ENCODE data around the gene AKR7A2.

AKR7A2 gene

DNA sequence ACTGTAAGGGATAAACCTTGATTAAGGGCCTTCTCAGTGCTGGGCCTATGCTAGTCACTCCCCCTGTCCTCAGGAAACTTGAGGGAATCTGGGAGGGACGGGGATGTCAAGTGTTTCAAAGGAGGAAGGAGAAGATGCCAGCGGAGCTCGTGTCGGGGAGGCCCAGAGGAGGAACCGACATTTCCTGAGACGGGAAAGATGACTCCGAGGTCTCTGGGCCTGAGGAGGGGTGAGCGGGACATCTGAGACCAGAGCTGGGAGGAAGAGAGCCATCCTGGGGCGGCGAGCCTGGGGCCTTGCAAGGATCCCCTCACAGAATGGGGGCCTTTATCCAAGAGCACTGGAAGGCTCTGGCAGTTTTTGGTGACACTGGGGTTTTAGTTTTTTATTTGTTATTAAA is 10.5 kb upstream of the AKR7A2 start:
- H3K9me3 ChIP-seq (ENCODE audit: control insufficient read depth, insufficient read depth, low read length) = no peaks in the 10 kb centered on the region
- H3K4me3 ChIP-seq (ENCODE audit: low read depth, low read length) = no peak overlapping the region
- no peak overlapping the region for H3K9ac ChIP-seq (ENCODE audit: low read depth, low read length)
- peaks cover 15% of the 10 kb centered on the region for H3K36me3 ChIP-seq (ENCODE audit: control insufficient read depth, insufficient read depth, low read length)
- H3K27me3 ChIP-seq (ENCODE audit: control insufficient read depth, insufficient read depth, low read length) = no peaks in the 10 kb centered on the region
- no peaks in the 10 kb centered on the region for H3K4me1 ChIP-seq (ENCODE audit: control insufficient read depth, insufficient read depth, low read length)

DNA sequence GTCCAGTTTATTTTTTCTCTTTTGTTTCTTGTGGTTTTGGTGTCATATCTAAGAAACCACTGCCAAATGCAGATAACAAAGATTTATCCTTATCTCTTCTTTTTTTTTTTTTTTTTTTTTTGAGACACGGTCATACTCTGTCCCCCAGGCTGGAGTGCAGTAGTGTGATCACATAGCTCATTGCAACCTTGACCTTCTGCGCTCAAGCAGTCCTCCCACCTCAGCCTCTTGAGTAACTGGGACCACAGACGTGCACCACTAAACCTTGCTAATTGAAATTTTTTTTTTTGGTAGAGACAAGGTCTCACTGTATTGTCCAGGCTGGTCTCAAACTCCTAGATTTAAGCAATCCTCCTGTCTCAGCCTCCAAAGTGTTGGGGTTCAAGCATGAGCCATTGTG is 9.1 kb upstream of the AKR7A2 start:
- Histone ChIP-seq H3K9me3 (ENCODE audit: control insufficient read depth, insufficient read depth, low read length) (no peaks in the 10 kb centered on the region), H3K4me3 (ENCODE audit: low read depth, low read length) (no peak overlapping the region), H3K9ac (ENCODE audit: low read depth, low read length) (no peak overlapping the region), H3K27me3 (ENCODE audit: control insufficient read depth, insufficient read depth, low read length) (no peaks in the 10 kb centered on the region), H3K4me1 (ENCODE audit: control insufficient read depth, insufficient read depth, low read length) (peaks cover 4% of the 10 kb centered on the region), H3K36me3 (ENCODE audit: control insufficient read depth, insufficient read depth, low read length) (peaks cover 8% of the 10 kb centered on the region)

DNA sequence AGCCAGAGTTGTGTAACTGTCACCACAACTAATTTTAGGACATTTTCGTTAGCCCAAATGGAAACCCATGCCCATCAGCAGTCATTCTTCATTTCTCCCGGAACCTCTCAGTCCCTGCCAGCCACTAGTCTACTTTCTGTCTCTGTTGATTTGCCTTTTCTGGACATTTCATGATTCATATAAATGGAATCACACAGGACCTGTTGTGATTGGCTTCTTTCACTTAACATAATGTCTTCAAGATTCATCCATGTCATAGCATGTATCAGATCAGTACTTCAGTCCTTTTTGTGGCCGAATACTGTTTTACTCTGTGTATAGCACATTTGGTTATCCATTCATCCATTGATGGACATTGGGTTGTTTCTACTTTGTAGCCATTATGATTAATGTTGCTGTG is 7.3 kb upstream of the AKR7A2 start:
- Histone ChIP-seq H3K4me3 (ENCODE audit: low read depth, low read length) (no peak overlapping the region), H3K9ac (ENCODE audit: low read depth, low read length) (no peak overlapping the region), H3K9me3 (ENCODE audit: control insufficient read depth, insufficient read depth, low read length) (no peaks in the 10 kb centered on the region), H3K27me3 (ENCODE audit: control insufficient read depth, insufficient read depth, low read length) (no peaks in the 10 kb centered on the region), H3K36me3 (ENCODE audit: control insufficient read depth, insufficient read depth, low read length) (no peaks in the 10 kb centered on the region), H3K4me1 (ENCODE audit: control insufficient read depth, insufficient read depth, low read length) (peaks cover 4% of the 10 kb centered on the region)

DNA sequence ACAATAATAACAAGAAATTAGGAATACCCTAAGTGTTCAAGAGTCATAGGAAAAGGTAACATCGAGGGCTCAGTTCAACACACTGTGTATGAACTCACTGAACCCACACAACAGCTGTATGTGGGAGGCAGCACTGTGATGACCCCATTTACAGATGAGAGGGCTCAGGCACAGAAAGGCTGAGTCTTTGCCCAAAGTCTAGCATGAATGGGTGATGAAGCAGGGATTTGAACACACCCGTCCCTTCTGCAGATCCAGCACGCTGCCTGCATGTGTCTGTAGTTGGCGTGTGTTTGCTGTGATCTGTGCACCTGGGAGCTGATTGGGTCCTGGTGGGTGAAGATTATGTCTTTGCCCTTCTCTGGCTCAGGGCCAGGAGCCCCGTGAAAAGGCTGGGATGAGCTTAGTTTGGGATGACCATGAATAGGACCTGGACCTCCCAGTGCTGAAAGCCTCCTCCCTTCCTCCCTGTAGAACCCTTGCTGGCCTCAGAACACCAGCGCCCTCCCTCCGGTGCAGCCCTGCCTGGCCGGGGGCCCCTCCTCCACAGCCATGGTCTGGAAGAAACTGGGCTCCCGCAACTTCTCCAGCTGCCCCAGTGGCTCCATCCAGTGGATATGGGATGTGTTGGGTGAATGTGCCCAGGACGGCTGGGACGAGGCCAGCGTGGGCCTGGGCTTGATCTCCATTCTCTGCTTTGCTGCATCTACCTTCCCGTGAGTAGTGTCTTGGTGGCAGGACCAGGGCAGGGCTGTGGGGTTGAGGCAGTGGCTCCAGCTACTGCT is 5.4 kb upstream of the AKR7A2 start:
- no peaks in the 10 kb centered on the region for H3K36me3 ChIP-seq (ENCODE audit: control insufficient read depth, insufficient read depth, low read length)

DNA sequence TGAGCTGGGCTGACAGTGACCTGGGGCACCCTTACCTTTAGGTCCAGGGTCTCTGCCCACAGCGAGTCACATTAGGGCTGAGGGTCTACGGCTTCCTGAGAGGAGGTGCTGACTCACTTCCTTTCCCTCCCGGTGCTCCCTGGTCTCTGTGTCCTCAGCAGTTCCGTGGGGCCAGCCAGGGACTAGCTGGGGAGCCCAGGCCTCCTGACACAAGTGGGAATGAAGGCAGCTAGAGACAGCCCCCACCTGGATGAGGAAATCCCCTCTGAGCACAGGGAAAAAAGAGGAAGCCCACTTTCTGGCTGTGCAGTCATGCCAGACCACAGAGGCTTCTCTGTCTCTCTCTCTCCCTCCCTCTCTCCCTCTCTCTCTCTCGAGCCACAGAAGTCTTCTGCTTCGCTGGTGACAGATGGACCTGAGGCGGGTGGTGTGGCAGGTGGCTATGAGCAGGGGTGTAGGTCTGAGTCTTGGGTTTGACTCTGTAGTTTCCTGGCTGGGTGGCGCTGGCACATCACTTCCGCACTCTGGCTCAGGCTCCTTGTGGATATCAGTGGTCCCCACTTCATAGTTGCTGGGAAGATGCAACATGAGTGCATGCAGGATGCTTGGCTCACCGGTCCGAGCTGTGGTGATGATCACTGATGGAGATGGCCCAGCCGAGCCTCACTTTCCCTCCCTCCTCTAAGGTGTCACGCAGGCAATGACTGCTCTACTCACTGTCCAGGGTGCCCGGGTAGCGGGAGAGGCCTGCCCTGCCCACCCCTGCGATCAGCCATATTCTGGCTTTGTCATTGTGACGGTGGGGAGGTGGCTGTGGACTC is 3.6 kb upstream of the AKR7A2 start:
- Histone ChIP-seq H3K27me3 (ENCODE audit: control insufficient read depth, insufficient read depth, low read length) (peaks cover 9% of the 10 kb centered on the region), H3K4me1 (ENCODE audit: control insufficient read depth, insufficient read depth, low read length) (peaks cover 4% of the 10 kb centered on the region), H3K4me3 (ENCODE audit: low read depth, low read length) (no peak overlapping the region), H3K9me3 (ENCODE audit: control insufficient read depth, insufficient read depth, low read length) (no peaks in the 10 kb centered on the region), H3K36me3 (ENCODE audit: control insufficient read depth, insufficient read depth, low read length) (no peaks in the 10 kb centered on the region), H3K9ac (ENCODE audit: low read depth, low read length) (no peak overlapping the region)

More for the DNA sequence above, 5.4 kb upstream of the AKR7A2 start:
- Histone ChIP-seq H3K4me3 (ENCODE audit: low read depth, low read length) (no peak overlapping the region), H3K27me3 (ENCODE audit: control insufficient read depth, insufficient read depth, low read length) (no peaks in the 10 kb centered on the region), H3K9me3 (ENCODE audit: control insufficient read depth, insufficient read depth, low read length) (no peaks in the 10 kb centered on the region), H3K4me1 (ENCODE audit: control insufficient read depth, insufficient read depth, low read length) (peaks cover 4% of the 10 kb centered on the region), H3K9ac (ENCODE audit: low read depth, low read length) (no peak overlapping the region)

DNA sequence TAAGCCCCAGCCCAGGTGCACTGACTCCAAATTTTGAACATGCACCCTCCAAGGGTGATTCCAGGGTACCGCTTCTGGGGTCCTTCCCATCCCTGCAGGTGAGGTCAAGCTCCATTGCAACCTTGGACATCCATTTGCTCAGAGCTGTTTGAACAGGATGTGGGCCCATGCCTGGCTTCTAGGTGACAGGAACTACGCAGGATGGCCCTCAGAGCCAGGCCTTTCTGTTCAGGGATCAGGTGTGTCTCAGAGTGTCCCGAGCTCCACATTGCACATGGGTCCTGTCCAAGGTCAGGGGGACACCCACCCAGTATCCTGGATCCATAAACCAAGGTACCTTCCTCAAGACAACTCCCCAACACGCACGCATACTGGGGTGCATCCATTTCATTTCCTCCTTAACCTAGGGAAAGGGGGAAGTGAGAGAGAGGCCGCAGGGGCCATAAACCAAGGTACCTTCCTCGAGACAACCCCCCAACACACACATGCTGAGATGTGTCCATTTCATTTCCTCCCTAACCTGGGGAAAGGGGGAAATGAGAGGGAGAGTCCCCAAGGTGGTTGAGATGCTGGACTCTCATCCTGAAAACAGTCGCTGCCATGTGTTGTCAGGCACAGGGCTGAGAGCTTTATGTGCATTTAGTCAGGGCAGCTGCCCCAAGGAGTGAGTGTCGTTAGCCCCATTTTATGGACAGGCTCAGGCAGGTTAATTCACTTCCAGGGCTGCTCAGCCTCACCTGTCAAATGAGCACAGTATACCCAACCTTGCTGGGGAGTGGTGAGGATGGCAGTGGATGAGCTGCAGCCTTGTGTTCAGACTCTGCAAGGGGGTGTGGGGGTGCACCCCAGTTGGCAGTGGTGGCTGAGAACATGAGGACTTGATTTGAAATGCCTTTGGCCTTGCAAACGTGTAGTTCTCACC is 2.3 kb upstream of the AKR7A2 start:
- H3K27me3 ChIP-seq (ENCODE audit: control insufficient read depth, insufficient read depth, low read length) = peaks cover 10% of the 10 kb centered on the region
- H3K36me3 ChIP-seq (ENCODE audit: control insufficient read depth, insufficient read depth, low read length) = no peaks in the 10 kb centered on the region
- H3K9ac ChIP-seq (ENCODE audit: low read depth, low read length) = no peak overlapping the region
- H3K4me3 ChIP-seq (ENCODE audit: low read depth, low read length) = no peak overlapping the region
- H3K9me3 ChIP-seq (ENCODE audit: control insufficient read depth, insufficient read depth, low read length) = no peaks in the 10 kb centered on the region
- H3K4me1 ChIP-seq (ENCODE audit: control insufficient read depth, insufficient read depth, low read length) = peaks cover 4% of the 10 kb centered on the region

DNA sequence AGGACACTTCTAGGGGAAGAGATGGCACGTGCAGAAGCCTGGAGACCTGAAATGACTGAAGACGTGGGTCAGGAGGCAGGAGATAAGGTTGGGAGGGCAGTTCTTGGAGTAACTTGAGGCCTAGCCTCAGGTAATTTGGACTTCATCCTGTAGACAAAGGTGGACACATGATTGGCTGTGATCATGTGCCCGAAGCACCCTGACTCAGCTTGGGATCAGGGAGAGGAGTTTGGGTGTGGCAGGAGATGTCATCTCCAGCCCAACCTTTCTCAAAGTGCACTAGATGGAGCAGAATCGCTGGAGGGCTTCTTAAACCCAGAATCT is 1.7 kb upstream of the AKR7A2 start:
- peaks cover 10% of the 10 kb centered on the region for H3K27me3 ChIP-seq (ENCODE audit: control insufficient read depth, insufficient read depth, low read length)
- peaks cover 4% of the 10 kb centered on the region for H3K4me1 ChIP-seq (ENCODE audit: control insufficient read depth, insufficient read depth, low read length)
- no peak overlapping the region for H3K4me3 ChIP-seq (ENCODE audit: low read depth, low read length)
- H3K36me3 ChIP-seq (ENCODE audit: control insufficient read depth, insufficient read depth, low read length) = no peaks in the 10 kb centered on the region
- H3K9ac ChIP-seq (ENCODE audit: low read depth, low read length) = no peak overlapping the region
- H3K9me3 ChIP-seq (ENCODE audit: control insufficient read depth, insufficient read depth, low read length) = no peaks in the 10 kb centered on the region

DNA sequence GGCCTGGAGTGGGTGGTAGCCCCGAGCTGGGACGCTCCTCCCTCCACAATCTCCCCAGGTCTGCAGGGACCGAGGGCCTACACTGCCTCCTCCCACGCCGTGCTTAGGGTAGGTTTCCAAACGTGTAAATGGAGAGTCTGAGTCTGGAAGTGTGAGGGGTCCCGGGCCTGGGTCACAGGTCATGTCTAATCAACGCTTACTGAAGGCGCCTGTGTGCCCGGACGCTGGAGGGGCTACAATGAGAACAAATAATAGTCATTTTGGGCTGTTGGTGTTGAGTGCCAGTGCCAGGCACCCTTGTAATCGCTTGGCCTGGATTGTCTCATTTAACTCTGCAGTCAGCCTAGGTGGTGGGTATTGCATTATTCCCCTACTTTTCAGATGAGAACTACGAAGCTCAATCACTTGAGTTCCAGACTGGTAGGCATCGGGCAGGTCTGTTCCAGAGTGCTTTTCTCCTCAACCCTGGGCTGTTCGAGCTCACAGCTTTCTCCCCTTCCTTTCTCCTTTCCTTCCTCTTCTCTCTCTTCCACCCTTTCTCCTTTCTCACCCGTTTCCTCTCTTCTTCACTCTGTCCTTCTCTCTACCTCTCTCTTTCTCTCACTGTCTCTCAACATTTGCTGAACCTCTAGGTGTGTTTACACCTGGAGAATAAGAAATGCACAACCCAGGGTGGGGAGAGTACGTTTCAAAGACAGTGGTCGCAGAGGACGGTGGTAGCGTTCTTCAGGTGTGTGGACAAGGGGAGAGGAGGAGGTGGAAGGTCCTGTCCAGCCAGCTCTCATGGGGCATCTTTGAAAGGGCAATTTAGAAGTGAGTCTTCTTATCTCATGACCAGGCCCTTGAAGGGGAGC is 1.1 kb upstream of the AKR7A2 start:
- Histone ChIP-seq H3K9me3 (ENCODE audit: control insufficient read depth, insufficient read depth, low read length) (no peaks in the 10 kb centered on the region), H3K4me1 (ENCODE audit: control insufficient read depth, insufficient read depth, low read length) (peaks cover 4% of the 10 kb centered on the region), H3K4me3 (ENCODE audit: low read depth, low read length) (peak overlapping the region; percentile 67)

DNA sequence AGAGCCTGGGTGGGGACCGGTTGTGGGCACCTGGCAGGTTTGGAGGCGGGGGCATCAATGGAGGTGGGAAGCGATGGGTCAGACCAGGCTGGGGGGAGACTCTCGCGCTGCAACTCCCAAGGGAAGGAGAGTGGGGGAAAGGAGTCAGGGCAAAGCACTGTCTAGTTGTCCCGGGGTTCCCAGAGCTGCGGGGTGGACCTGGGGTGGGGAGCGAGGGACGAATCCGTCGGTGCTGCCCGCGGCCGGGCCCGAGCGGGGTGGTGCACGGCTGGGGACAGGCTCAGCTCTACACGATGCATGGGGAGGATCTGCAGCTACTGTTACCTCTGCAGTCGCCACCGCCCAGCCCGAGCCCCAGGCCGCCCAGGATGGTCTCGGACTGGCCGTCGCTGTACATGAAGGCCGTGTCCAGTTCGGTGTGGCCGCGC is 427 bp downstream of the AKR7A2 start:
- H3K36me3 ChIP-seq (ENCODE audit: control insufficient read depth, insufficient read depth, low read length) = peaks cover 6% of the 10 kb centered on the region
- H3K9ac ChIP-seq (ENCODE audit: low read depth, low read length) = peak overlapping the region; percentile 65
- no peaks in the 10 kb centered on the region for H3K9me3 ChIP-seq (ENCODE audit: control insufficient read depth, insufficient read depth, low read length)
- H3K4me1 ChIP-seq (ENCODE audit: control insufficient read depth, insufficient read depth, low read length) = no peaks in the 10 kb centered on the region
- H3K4me3 ChIP-seq (ENCODE audit: low read depth, low read length) = peak overlapping the region; percentile 84
- H3K27me3 ChIP-seq (ENCODE audit: control insufficient read depth, insufficient read depth, low read length) = peaks cover 10% of the 10 kb centered on the region

More for the DNA sequence above, 1.1 kb upstream of the AKR7A2 start:
- Histone ChIP-seq H3K27me3 (ENCODE audit: control insufficient read depth, insufficient read depth, low read length) (peaks cover 10% of the 10 kb centered on the region), H3K9ac (ENCODE audit: low read depth, low read length) (peak overlapping the region; percentile 74), H3K36me3 (ENCODE audit: control insufficient read depth, insufficient read depth, low read length) (peaks cover 5% of the 10 kb centered on the region)

DNA sequence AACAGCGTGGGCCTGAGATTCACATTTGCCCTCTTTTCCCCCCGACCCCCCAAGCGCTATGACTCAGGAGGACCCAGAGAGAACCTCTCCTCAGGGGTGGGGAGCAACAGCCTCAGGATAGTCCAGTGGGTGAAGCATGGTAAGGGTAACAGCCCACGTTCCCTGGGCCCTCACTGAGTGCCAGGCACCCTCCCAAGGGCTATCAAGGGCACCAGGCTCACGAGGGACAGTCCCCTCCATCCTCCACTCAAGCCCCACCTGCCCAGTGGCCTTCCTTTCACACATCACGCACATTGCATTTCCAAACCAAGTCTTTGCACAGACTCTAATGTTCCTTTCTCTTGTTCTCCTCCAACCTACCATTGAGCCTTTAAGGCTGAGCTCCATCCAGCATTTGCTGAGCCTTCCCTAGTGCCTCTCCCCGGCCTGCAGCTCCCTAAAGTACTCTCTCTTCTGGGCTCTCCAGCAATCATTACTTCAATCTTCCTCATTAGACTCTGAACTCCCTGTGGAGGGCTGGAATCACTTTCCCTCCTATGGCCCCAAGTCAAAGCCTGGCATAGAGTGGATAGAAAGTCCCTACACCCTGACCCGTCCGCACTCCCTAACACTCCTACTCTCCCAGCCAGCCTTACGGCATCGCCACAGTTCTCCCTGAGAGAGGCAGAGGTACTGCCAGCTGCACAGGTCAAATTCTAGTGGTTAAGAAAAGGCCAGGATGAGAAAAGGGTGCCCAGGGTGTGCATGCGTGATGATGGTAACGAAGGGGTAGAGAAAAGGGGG is 1.0 kb downstream of the AKR7A2 start:
- Histone ChIP-seq H3K4me1 (ENCODE audit: control insufficient read depth, insufficient read depth, low read length) (no peaks in the 10 kb centered on the region), H3K27me3 (ENCODE audit: control insufficient read depth, insufficient read depth, low read length) (peaks cover 10% of the 10 kb centered on the region), H3K4me3 (ENCODE audit: low read depth, low read length) (peak overlapping the region; percentile 84), H3K9ac (ENCODE audit: low read depth, low read length) (no peak overlapping the region), H3K36me3 (ENCODE audit: control insufficient read depth, insufficient read depth, low read length) (peaks cover 11% of the 10 kb centered on the region), H3K9me3 (ENCODE audit: control insufficient read depth, insufficient read depth, low read length) (no peaks in the 10 kb centered on the region)

All from iPS-15b (cell line).